Stimulated activated CD4-positive, alpha-beta T cell treated with anti-CD3 and anti-CD28 coated beads, Interleukin-15, amount 100 ng/mL, for 24 hours (primary cell): ENCODE data around the gene COL27A1.
"Not testable (repeated sequence)": the region's sequence is repeated elsewhere in the genome, so short reads cannot be mapped to it uniquely, and the experiment has no call there.

Experiments used
- DNase-seq: peaks from one replicate; pipeline ENCODE4 v3.0.0-alpha.2; 2020

COL27A1 gene

GRCh38 chr9:114311571-114312512 is 156.5 kb downstream of the COL27A1 start:
- DNase-seq, result no peak

GRCh38 chr9:114312513-114312875 is 157.2 kb downstream of the COL27A1 start:
- no peak for DNase-seq

GRCh38 chr9:114313186-114313585 is 157.8 kb downstream of the COL27A1 start:
- no peak for DNase-seq

GRCh38 chr9:114314256-114314867 is 159.0 kb downstream of the COL27A1 start:
- no peak for DNase-seq

- DNase-seq, result no peak
Measured at GRCh38 chr9:114314881-114315722, 159.8 kb downstream of the COL27A1 start.

GRCh38 chr9:114315723-114316363 is 160.5 kb downstream of the COL27A1 start:
- no peak for DNase-seq

GRCh38 chr9:114316605-114317230 is 161.4 kb downstream of the COL27A1 start:
- no peak for DNase-seq

GRCh38 chr9:114317665-114318357 is 162.5 kb downstream of the COL27A1 start:
- DNase-seq, result no peak

- no peak for DNase-seq
Measured at GRCh38 chr9:114318416-114318815, 163.1 kb downstream of the COL27A1 start.

- no peak for DNase-seq
Measured at GRCh38 chr9:114319147-114319546, 163.8 kb downstream of the COL27A1 start.

GRCh38 chr9:114320710-114321109 is 165.4 kb downstream of the COL27A1 start:
- DNase-seq, result not testable (repeated sequence)

GRCh38 chr9:114321759-114322158 is 166.4 kb downstream of the COL27A1 start:
- DNase-seq, result peak; percentile 58

- not testable (repeated sequence) for DNase-seq
Measured at GRCh38 chr9:114322160-114322818, 167.0 kb downstream of the COL27A1 start.

GRCh38 chr9:114322831-114323531 is 167.6 kb downstream of the COL27A1 start, which contains the start of gene ORM1:
TSS of gene ORM1 (plus strand) at chr9:114323098. CDS start at chr9:114323134, 36 bp downstream.
- DNase-seq, result not testable (repeated sequence)

- DNase-seq, result not testable (repeated sequence)
Measured at GRCh38 chr9:114323849-114324248, 168.5 kb downstream of the COL27A1 start.

- DNase-seq, result no peak
Measured at GRCh38 chr9:114324492-114324891, 169.2 kb downstream of the COL27A1 start.

- DNase-seq, result not testable (repeated sequence)
Measured at GRCh38 chr9:114324965-114325364, 169.6 kb downstream of the COL27A1 start.

- DNase-seq, result not testable (repeated sequence)
Measured at GRCh38 chr9:114325684-114326254, 170.4 kb downstream of the COL27A1 start.

- DNase-seq, result no peak
Measured at GRCh38 chr9:114327749-114328148, 172.4 kb downstream of the COL27A1 start.

- not testable (repeated sequence) for DNase-seq
Measured at GRCh38 chr9:114328357-114328820, 173.1 kb downstream of the COL27A1 start.
